HL-60 (cell line): ENCODE measurements around the gene SMTNL2.

Experiments used
- DNase-seq, 2 experiments: peaks; one replicate each; pipeline ENCODE4 v3.0.0-alpha.2; 2010 to 2020; ENCODE audit warnings: low read depth in 1 of 2, low spot score in 1 of 2
- H3K27ac ChIP-seq: fragments of 250-450 bp; sonication (Bioruptor Pico); replicated peaks from 2 replicates; pipeline ENCODE4 v1.5.1; 2020; ENCODE audit warnings: mild to moderate bottlenecking, moderate library complexity
- H3K27me3 ChIP-seq: fragments of 250-450 bp; sonication (Bioruptor Pico); 2 replicates; pipeline ENCODE4 v1.5.1; 2021; ENCODE audit warnings: mild to moderate bottlenecking, moderate library complexity; ENCODE audit not compliant: insufficient read depth, poor library complexity, severe bottlenecking
- H3K4me3 ChIP-seq: replicated peaks from 2 replicates; pipeline ENCODE4 v1.5.1; 2011; ENCODE audit warnings: mild to moderate bottlenecking, control low read depth, low read length; ENCODE audit not compliant: insufficient read depth
- CTCF ChIP-seq: IDR thresholded peaks from one replicate; pipeline ENCODE4 v1.5.1; 2011; ENCODE audit warnings: low read length, control low read depth, inconsistent platforms; ENCODE audit not compliant: insufficient read depth
- GABPA ChIP-seq: IDR thresholded peaks from 2 replicates; pipeline ENCODE4 v1.6.1; 2012; ENCODE audit warnings: low read depth
- POLR2AphosphoS5 ChIP-seq: IDR thresholded peaks from 2 replicates; pipeline ENCODE4 v1.6.1; 2012; ENCODE audit warnings: low read depth
- REST ChIP-seq: IDR thresholded peaks from 2 replicates; pipeline ENCODE4 v1.6.1; 2012; ENCODE audit warnings: low read depth; ENCODE audit not compliant: insufficient replicate concordance
- SPI1 ChIP-seq: IDR thresholded peaks from 2 replicates; pipeline ENCODE4 v1.6.1; 2012; ENCODE audit warnings: low read depth, mild to moderate bottlenecking, borderline replicate concordance

SMTNL2 gene

GRCh38 chr17:4554441-4554996, 29.8 kb upstream of the SMTNL2 start:
- DNase-seq = no peak
- Histone ChIP-seq H3K27ac (peak overlapping the region; percentile 89), H3K27me3 (no peaks in the 10 kb centered on the region), H3K4me3 (peak overlapping the region; percentile 89)
- no peak for TF ChIP-seq POLR2AphosphoS5
- no peak for TF ChIP-seq REST
- no peak for TF ChIP-seq GABPA
- TF ChIP-seq CTCF = no peak
- TF ChIP-seq SPI1 = no peak

GRCh38 chr17:4554997-4555799, 29.1 kb upstream of the SMTNL2 start, which contains the start of gene MYBBP1A:
Gene MYBBP1A, minus strand, starts transcription at chr17:4555384. Its CDS starts 60 bp downstream, at chr17:4555324.
- H3K27me3 ChIP-seq = no peaks in the 10 kb centered on the region
- peak; percentile 64; the same call in 1 of the 2 replicates for TF ChIP-seq POLR2AphosphoS5
- TF ChIP-seq GABPA = peak; percentile 79
- peak; percentile 70; the same call in 1 of the 2 replicates for TF ChIP-seq SPI1
- no peak for TF ChIP-seq REST
- peak; percentile 83 to 92 for DNase-seq
- H3K4me3 ChIP-seq = peak within 1 kb of the TSS; percentile 89
- peak within 1 kb of the TSS; percentile 89 for H3K27ac ChIP-seq

GRCh38 chr17:4555873-4556759, 28.2 kb upstream of the SMTNL2 start:
- DNase-seq = no peak
- H3K27me3 ChIP-seq = no peaks in the 10 kb centered on the region
- H3K27ac ChIP-seq = peak overlapping the region; percentile 89
- TF ChIP-seq CTCF (no peak), REST (no peak), GABPA (no peak), POLR2AphosphoS5 (no peak), SPI1 (no peak; the same call in 1 of the 2 replicates)
- H3K4me3 ChIP-seq = peak overlapping the region; percentile 89
